Subcutaneous abdominal adipose tissue (tissue), 5 donors: ENCODE results near the gene JAK1.
A peak's percentile ranks its signal among the peaks of the same experiment; 100 is the strongest.

Source experiments
- H3K27ac ChIP-seq: one replicate; pipeline ENCODE4 v1.7.0; 2013; ENCODE audit warnings: low read depth, mild to moderate bottlenecking, inconsistent platforms, low read length, moderate library complexity
- H3K27me3 ChIP-seq, 5 donors: one replicate each; pipeline ENCODE4 v1.7.0; 2013; ENCODE audit warnings: low read length in 5 of 5, inconsistent platforms in 1 of 5; ENCODE audit not compliant: control insufficient read depth in 5 of 5, insufficient read depth in 4 of 5
- H3K36me3 ChIP-seq, 5 donors: one replicate each; pipeline ENCODE4 v1.7.0; 2013; ENCODE audit warnings: low read length in 5 of 5; ENCODE audit not compliant: control insufficient read depth in 5 of 5, insufficient read depth in 5 of 5
- H3K4me1 ChIP-seq, 5 donors: one replicate each; pipeline ENCODE4 v1.7.0; 2013; ENCODE audit warnings: low read length in 5 of 5, mild to moderate bottlenecking in 3 of 5, moderate library complexity in 1 of 5; ENCODE audit not compliant: control insufficient read depth in 5 of 5, insufficient read depth in 5 of 5
- H3K4me3 ChIP-seq, 5 donors: one replicate each; pipeline ENCODE4 v1.7.0; 2013; ENCODE audit warnings: low read length in 5 of 5, low read depth in 1 of 5
- H3K9ac ChIP-seq, 5 donors: one replicate each; pipeline ENCODE4 v1.7.0; 2013; ENCODE audit warnings: low read length in 5 of 5, mild to moderate bottlenecking in 4 of 5, moderate library complexity in 3 of 5
- H3K9me3 ChIP-seq, 5 donors: one replicate each; pipeline ENCODE4 v1.7.0; 2013; ENCODE audit warnings: low read length in 5 of 5; ENCODE audit not compliant: control insufficient read depth in 5 of 5
- donor health status: healthy.
- donor health status: healthy.
- donor health status: healthy.
- donor health status: healthy.
- donor health status: healthy.

Gene JAK1

DNA sequence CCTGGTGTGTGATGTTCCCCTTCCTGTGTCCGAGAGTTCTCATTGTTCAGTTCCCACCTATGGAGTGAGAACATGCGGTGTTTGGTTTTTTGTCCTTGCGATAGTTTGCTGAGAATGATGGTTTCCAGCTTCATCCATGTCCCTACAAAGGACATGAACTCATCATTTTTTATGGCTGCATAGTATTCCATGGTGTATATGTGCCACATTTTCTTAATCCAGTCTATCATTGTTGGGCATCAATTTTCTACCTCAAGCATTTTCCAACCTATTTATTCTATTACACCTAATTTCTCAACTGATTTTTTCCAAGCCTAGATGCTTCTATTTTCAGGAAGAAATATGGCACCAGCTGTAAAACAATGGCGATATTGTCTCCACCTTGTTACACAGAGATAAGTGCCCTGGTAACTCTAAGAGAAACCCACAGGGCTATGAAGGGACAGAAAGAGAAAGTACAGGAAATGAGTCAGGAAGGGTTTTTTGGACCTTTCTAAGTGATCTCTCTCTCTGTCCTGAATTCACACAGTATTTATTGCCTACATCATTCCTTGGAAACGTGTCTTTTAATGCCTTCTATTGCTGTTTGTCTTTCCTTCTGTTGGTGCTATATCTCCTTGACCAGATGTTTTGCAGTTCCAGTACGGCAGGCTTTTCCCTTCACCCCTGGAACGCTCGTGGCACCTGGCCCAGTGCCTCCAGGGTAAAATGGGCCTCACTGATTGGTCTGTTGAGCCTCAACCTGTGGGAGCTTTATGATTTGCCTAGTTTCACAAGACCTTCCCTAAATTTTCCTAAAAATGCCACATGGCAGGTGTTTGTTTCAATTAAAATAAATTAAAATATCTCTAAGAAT is 14.6 kb upstream of the JAK1 start:
- Histone ChIP-seq H3K27ac (no peak overlapping the region), H3K9me3 (no peaks in the 10 kb centered on the region), H3K36me3 (peaks cover 4 to 14% (median 6%) of the 10 kb centered on the region in 5 donors), H3K4me1 (peaks cover 0 to 6% (median 0%) of the 10 kb centered on the region in 5 donors), H3K4me3 (no peak overlapping the region), H3K9ac (no peak overlapping the region), H3K27me3 (no peaks in the 10 kb centered on the region)

DNA sequence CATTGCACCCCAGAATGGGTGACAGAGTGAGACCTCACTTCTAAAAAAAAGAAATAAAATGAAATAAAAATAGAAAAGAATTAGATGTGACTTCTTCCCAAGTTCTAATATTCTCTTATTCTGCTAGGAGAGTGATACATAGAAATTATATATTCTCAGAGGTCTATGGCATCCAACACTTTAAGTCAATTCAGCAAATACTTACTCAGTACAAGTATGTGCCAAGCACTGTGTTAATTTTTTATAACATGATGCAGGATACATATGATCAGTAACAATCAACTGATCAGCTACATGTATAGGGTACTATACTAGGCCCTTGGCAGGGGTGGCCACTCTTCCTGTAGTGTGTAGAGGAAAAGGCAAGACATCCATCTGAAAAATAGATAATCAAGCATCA is 13.0 kb upstream of the JAK1 start:
- H3K4me1 ChIP-seq = peaks cover 0 to 6% (median 0%) of the 10 kb centered on the region in 5 donors
- peaks cover 6 to 14% (median 7%) of the 10 kb centered on the region in 5 donors for H3K36me3 ChIP-seq
- H3K27me3 ChIP-seq = no peaks in the 10 kb centered on the region
- H3K4me3 ChIP-seq = no peak overlapping the region
- H3K27ac ChIP-seq = no peak overlapping the region
- no peaks in the 10 kb centered on the region for H3K9me3 ChIP-seq
- no peak overlapping the region for H3K9ac ChIP-seq

DNA sequence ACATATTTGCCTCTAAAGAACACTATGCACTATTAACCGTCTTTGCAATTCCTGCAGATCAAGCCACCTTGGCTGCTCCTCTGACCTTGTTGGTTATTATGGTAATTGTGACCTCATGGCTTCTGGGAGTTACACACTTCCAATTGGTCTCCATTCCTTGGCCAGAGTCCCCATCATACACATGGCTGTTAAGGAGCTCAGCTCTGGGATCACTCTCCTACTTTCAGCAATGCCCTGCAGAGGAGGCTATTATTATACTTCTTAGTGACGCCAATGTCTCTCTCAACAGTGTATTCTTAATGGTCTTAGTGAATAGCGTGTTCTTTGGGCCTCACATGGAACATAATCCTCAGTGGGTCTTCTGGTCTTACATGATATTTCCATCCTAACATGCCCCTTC is 10.0 kb upstream of the JAK1 start:
- H3K4me1 ChIP-seq = no peaks in the 10 kb centered on the region
- no peaks in the 10 kb centered on the region for H3K27me3 ChIP-seq
- H3K36me3 ChIP-seq = peaks cover 4 to 11% (median 6%) of the 10 kb centered on the region in 5 donors
- H3K9me3 ChIP-seq = no peaks in the 10 kb centered on the region
- H3K4me3 ChIP-seq = no peak overlapping the region
- no peak overlapping the region for H3K27ac ChIP-seq
- H3K9ac ChIP-seq = no peak overlapping the region

DNA sequence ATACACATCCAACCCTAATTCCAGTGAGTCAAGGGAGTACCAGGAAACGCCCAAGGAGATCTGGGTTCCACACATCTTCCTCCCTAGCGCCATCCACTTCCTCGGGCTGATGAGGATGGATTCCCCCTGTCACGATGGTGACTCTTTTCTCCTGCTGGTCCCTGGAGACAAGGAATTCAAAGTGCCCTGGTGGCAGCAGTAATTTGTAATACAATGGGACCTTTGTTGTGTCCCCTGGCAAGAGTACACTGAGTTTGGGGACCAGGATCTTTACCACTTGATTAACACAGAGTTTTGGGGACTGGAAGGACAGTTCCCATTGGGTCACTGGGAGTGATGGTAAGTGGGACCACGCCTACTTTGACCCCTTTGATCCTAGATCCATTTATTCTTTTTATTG is 9.4 kb upstream of the JAK1 start:
- no peaks in the 10 kb centered on the region for H3K4me1 ChIP-seq
- H3K27me3 ChIP-seq = no peaks in the 10 kb centered on the region
- no peak overlapping the region for H3K9ac ChIP-seq
- no peak overlapping the region for H3K4me3 ChIP-seq
- no peak overlapping the region for H3K27ac ChIP-seq
- peaks cover 4 to 11% (median 6%) of the 10 kb centered on the region in 5 donors for H3K36me3 ChIP-seq
- no peaks in the 10 kb centered on the region for H3K9me3 ChIP-seq

DNA sequence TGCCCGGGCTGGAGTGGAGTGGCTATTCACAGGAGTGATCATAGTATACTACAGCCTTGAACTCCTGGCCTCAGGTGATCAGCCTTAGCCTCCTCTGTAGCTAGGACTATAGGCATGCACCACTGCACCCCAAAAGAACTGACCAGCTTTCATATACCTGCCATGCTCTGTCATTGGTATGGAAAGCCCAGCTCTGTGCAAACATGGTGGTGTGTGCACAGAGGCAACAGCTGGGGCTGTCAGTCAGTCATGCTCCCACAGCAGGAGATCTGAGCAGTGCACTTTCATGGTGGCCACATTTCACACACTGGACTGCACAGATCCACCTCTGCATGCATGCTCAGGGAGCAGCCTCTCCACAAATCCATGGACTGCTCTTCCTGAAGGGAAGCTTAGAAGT is 8.8 kb upstream of the JAK1 start:
- H3K4me1 ChIP-seq = no peaks in the 10 kb centered on the region
- H3K27ac ChIP-seq = no peak overlapping the region
- no peak overlapping the region for H3K9ac ChIP-seq
- no peak overlapping the region for H3K4me3 ChIP-seq
- H3K36me3 ChIP-seq = peaks cover 4 to 11% (median 6%) of the 10 kb centered on the region in 5 donors
- no peaks in the 10 kb centered on the region for H3K9me3 ChIP-seq
- no peaks in the 10 kb centered on the region for H3K27me3 ChIP-seq

DNA sequence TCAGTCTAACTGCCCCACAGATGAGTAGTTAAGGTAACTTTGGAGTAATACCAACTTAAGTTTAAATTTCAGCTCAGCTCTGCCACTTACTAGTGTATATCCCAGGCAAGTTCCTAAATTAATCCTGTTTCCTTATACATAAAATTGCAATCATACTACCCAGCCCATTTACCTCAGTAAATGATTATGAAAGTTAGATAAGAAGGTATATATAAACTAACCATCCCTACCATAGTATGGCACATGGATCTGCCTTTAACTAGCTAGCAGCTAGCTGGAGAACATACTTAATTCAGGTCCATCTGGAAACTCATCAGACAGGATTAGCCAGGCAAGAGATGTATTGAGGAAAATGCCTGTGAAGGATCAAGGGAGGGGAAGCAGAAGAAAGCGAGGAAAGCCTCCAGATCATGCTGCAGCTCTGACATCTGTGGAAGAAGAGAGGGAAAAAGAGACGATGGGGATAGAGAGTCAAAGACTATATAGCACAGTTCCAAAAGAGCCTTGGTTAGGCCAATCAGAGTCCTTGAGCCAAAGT is 8.0 kb upstream of the JAK1 start:
- H3K9me3 ChIP-seq = no peaks in the 10 kb centered on the region
- no peak overlapping the region for H3K9ac ChIP-seq
- no peak overlapping the region for H3K4me3 ChIP-seq
- H3K36me3 ChIP-seq = peaks cover under 1 to 11% (median 6%) of the 10 kb centered on the region in 5 donors
- no peak overlapping the region for H3K27ac ChIP-seq
- H3K27me3 ChIP-seq = no peaks in the 10 kb centered on the region
- no peaks in the 10 kb centered on the region for H3K4me1 ChIP-seq

DNA sequence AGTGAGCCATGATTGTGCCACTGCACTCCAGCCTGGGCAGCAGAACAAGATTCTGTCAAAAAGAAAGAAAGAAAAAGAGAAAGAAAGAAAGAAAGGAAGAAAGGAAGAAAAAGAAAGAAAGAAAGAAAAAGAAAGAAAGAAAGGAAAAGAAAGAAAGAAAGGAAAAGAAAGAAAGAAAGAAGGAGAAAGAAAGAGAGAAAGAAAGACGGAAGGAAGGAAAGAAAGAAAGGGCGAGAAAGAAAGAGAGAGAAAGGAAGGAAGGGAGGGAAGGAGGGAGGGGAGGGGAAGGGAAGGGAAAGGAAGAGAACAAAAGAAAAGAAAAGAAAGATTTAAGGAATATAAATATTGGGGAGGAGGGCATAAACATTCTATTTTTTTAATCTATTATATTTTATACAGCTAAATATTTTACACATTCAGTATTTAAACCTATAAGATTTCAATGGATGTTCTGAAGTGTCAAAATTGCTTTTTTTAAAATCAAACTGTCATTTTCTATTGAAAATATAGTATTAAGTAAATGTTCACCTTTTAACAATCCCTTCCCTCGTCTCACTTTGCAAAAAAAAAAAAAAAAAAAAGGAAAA is 6.8 kb upstream of the JAK1 start:
- H3K9ac ChIP-seq = no peak overlapping the region
- H3K4me3 ChIP-seq = no peak overlapping the region
- no peaks in the 10 kb centered on the region for H3K9me3 ChIP-seq
- no peak overlapping the region for H3K27ac ChIP-seq
- peaks cover 0 to 8% (median 6%) of the 10 kb centered on the region in 5 donors for H3K36me3 ChIP-seq
- H3K4me1 ChIP-seq = no peaks in the 10 kb centered on the region
- H3K27me3 ChIP-seq = no peaks in the 10 kb centered on the region

DNA sequence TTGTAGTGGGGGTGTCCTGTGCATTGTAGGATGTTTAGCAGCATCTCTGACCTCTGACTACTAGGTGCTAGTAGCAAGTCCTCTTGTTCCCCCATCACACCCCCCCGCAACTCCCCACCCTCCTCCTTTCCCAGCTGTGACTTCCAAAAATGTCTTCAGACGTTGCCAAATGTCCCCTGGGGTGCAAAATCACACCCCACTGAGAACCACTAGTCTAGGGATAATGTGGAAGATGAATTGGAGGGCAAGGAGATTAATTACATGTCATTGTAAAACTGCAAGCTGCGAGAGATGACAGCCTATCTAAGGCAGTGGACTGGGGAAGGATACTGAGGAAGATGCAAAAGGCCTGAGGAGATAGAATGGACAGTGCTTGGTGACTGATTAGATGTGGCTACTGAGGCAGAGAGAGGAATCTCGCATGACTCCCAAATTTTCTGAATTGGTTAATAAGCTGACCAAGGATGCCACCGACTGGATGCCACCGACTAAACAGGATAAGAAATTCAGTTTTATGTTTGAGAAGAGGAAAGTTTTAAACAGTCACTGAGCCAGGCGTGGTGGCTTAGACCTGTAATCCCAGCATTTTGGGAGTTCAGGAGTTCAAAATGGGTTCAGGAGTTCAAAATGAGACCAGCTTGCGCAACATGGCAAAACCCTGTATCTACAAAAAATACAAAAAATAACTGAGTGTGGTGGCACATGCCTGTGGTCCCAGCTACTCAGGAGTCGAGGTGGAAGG is 3.1 kb upstream of the JAK1 start:
- H3K9me3 ChIP-seq = no peaks in the 10 kb centered on the region
- H3K9ac ChIP-seq = no peak overlapping the region
- H3K36me3 ChIP-seq = no peaks in the 10 kb centered on the region
- no peak overlapping the region for H3K27ac ChIP-seq
- no peak overlapping the region for H3K4me3 ChIP-seq
- H3K27me3 ChIP-seq = no peaks in the 10 kb centered on the region
- peaks cover 0 to 21% (median 17%) of the 10 kb centered on the region in 5 donors for H3K4me1 ChIP-seq

DNA sequence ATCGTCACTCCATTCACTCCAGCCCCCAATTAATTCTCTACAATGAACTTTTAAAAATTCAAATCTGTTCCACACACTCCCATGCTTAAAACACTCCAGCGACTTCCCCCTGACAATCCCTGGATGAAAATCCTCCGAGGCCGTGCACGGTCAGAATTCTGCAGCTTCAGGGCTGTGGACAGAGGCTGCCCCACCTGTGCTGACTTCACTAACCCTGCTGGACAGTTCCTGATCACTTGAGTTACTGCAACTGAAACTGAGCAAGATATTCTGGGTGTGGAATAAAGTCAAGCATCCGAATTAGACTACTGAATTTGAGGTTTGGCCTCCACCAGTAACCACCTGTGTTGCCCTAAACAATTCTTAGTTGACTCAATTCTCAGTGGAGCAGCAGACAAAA is 1.0 kb upstream of the JAK1 start:
- Histone ChIP-seq H3K4me3 (peak overlapping the region in 2 of 5 donors; percentile 92 to 95), H3K9ac (no peak overlapping the region), H3K36me3 (no peaks in the 10 kb centered on the region), H3K27me3 (no peaks in the 10 kb centered on the region), H3K9me3 (no peaks in the 10 kb centered on the region), H3K27ac (no peak overlapping the region), H3K4me1 (peaks cover 0 to 35% (median 30%) of the 10 kb centered on the region in 5 donors)
